GM18519 (cell line): ENCODE results near the gene ERRFI1.
"Not testable (repeated sequence)": the region's sequence is repeated elsewhere in the genome, so short reads cannot be mapped to it uniquely, and the experiment has no call there.

Experiments
- ATAC-seq: cut with Tn5 transposase; IDR thresholded peaks from one replicate; pipeline ENCODE4 v1.9.1; 2021; ENCODE audit warnings: mild to moderate bottlenecking, moderate library complexity; ENCODE audit not compliant: unreplicated experiment, low FRiP score

The ERRFI1 gene

DNA sequence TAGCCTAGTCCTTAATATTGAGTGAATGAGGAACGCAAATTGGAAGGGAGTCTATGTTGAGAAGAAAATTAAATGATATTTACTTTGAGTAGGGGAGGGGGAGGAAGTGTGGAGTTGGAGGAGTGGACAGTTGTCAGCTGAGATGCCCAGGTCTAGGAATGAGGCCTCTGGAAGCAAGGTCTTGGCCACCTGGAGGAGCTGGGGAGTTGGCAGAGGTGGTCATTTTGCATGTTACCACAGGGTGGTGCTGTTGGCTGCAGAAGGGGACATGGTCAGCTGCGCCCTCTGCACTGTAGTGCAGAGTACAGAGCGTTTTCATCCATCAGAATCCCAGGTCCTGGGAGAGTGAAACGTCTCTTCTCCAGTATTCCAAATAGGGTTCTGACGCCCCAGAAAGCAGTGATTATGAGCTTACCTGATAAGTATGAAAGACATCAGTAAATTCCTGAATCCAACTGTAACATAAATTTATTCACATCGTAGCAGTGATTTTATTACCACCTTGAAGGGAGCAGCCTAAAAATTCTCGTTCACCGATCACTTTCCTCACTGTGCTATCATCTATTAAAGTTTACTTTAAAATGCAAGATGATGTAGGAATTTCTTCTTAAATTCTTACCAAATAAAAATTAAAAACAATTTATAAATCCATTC, 50.8 kb downstream of the ERRFI1 start:
- ATAC-seq: no peak

DNA sequence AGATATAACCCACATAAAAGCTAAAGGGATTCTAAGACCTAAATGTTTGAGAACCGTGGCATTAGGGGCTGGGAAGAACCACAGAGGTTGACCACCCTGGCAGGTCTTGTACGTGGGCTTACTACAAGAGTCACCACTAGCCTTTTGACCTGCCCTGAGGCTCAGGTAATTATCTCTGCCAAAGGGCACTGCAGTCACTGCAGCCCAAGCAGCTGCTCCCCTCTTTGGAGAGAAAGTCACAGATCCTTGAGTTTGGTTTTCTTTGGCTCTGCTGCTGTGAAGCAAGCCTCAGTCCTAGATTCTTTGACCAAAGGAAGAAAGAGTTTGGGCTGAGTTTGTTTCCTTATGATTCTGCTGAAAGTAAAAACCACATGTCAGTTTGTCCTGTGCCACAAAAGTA, 53.0 kb downstream of the ERRFI1 start:
- no peak for ATAC-seq

GRCh38 chr1:7972285-7972684, 53.8 kb downstream of the ERRFI1 start:
- no peak for ATAC-seq

- no peak for ATAC-seq
Observed at GRCh38 chr1:7971024-7971423, 55.1 kb downstream of the ERRFI1 start.

- ATAC-seq: no peak
Observed at GRCh38 chr1:7970246-7970645, 55.9 kb downstream of the ERRFI1 start.

DNA sequence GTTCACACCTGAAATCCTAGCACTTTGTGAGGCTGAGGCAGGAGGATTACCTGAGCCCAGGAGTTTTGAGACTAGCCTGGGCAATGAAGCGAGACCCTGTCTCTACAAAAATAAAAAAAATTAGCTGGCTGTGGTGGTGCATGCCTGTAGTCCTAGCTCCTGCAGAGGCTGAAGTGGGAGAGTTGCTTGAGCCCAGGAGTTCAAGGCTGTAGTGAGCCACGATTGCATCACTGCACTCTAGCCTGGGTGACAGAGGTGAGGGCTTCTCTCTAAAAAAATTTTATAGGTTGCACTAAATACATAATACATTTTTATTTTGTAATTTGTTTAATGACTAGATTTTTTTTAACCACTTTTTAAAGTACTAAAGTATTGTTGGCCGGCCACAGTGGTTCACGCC, 58.5 kb downstream of the ERRFI1 start:
- ATAC-seq: no peak

- no peak for ATAC-seq
Observed at GRCh38 chr1:7967196-7967595, 58.9 kb downstream of the ERRFI1 start.

DNA sequence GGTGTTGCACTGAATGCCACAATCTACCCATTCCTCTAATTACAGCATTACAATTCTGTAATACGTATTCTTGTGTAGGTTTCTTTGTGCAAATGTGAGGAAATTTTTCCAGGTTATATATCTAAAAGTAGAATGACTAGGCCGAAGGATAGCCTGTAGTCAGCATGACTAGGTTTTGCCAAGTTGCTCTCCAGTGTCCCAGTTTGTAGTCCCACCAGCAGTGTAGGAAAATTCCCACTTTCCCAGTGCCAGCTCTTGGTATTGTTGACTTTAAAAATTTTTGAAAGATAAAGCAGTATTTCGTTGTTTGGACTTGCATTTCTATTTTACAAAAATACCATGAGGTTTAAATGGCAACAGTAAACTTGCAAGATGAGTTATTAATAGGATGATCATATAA, 61.6 kb downstream of the ERRFI1 start:
- no peak for ATAC-seq

DNA sequence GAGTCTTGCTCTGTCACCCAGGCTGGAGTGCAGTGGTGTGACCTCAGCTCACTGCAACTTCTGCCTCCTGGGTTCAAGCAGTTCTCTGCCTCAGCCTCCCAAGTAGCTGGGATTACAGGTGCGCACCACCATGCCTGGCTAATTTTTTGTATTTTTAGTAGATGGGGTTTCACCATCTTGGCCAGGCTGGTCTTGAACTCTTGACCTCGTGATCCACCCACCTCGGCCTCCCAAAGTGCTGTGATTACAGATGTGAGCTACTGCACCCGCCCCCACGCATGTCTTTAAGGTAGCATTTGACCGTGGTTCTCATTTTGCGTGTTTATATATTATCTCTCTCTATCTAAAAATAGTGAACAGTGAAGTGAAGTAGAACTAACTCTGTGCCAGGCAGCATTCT, 62.3 kb downstream of the ERRFI1 start:
- ATAC-seq: not testable (repeated sequence)

DNA sequence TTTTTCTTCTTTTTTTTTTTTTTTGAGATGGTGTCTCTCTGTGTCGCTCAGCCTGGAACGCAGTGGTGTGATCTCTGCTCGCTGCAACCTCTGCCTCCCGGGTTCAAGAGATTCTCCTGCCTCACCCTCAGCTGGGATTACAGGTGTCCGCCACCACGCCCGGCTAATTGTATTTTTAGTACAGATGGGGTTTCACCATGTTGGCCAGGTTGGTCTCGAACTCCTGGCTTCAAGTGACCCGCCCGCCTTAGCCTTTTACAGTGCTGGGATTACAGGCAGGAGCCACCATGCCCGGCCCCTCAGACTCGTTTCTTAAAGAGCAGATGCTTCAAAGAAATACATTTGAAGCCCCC, 62.8 kb downstream of the ERRFI1 start:
- ATAC-seq: not testable (repeated sequence)

GRCh38 chr1:7962636-7963377, 63.3 kb downstream of the ERRFI1 start:
- ATAC-seq: no peak

DNA sequence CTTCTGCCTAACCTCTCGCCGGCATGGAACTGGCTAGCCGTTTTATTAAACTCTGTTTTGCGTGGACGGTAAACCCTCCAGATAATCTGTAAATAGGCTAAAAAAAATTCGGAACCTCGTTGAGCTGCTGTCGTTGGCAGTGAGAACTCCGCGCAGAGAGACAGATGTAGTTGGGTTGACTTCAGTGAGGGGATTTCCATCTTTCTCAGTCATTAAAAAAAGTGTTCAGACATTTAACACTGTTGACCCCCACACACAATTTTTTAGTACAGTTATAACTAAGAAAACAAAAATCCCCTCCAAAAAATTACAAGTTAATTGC, 64.1 kb downstream of the ERRFI1 start:
- no peak for ATAC-seq
